Adipocyte (in vitro differentiated cells): ENCODE measurements around the gene TNN.
"Not testable (repeated sequence)": the region's sequence is repeated elsewhere in the genome, so short reads cannot be mapped to it uniquely, and the experiment has no call there.

Experiments
- DNase-seq: peaks from one replicate; pipeline ENCODE4 v3.0.0-alpha.2; 2015; ENCODE audit warnings: low read depth
- H3K27me3 ChIP-seq: replicated peaks from 2 replicates; pipeline ENCODE4 v1.7.0; 2013; ENCODE audit warnings: mild to moderate bottlenecking, low read length, moderate library complexity; ENCODE audit not compliant: control insufficient read depth, insufficient read depth
- H3K36me3 ChIP-seq: 2 replicates; pipeline ENCODE4 v1.7.0; 2013; ENCODE audit warnings: low read length, mild to moderate bottlenecking, moderate library complexity; ENCODE audit not compliant: control insufficient read depth, insufficient read depth, severe bottlenecking
- H3K4me1 ChIP-seq: 2 replicates; pipeline ENCODE4 v1.7.0; 2013; ENCODE audit warnings: mild to moderate bottlenecking, low read length, moderate library complexity; ENCODE audit not compliant: control insufficient read depth, insufficient read depth
- H3K4me3 ChIP-seq: 2 replicates; pipeline ENCODE4 v1.7.0; 2013; ENCODE audit warnings: mild to moderate bottlenecking, low read length, moderate library complexity
- H3K9ac ChIP-seq: 2 replicates; pipeline ENCODE4 v1.7.0; 2013; ENCODE audit warnings: mild to moderate bottlenecking, low read length, moderate library complexity
- H3K9me3 ChIP-seq: 2 replicates; pipeline ENCODE4 v1.7.0; 2013; ENCODE audit warnings: mild to moderate bottlenecking, low read length, moderate library complexity; ENCODE audit not compliant: control insufficient read depth

Gene TNN

DNA sequence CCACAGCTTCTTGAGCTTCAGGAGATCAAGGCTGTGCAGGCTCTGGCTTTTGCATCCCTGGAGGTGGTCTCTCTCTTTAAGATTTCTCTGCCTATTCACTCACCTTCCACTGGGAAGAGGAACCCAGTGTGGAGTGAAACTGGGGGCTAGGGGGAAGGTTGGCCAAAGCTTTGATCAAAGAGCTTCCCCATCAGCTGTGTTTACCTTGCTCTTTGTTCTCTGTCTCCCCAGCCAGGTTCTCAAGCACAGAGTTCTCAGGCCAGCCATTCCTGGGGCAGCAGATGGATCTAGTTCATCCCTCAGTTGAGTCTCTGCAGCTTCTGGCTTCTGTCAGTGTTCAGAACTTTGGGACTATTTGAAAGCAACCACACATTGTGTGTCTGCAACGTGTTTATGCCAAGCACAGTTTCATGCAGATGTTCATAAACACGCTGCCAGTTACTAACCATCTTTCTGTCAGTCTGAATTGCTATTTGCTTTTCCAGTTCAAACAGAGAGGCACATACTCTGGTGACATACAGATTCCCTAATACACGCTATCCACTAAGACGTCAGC is 27.2 kb upstream of the TNN start:
- Histone ChIP-seq H3K4me3 (no peak overlapping the region), H3K27me3 (no peaks in the 10 kb centered on the region), H3K36me3 (no peaks in the 10 kb centered on the region), H3K4me1 (no peaks in the 10 kb centered on the region), H3K9ac (no peak overlapping the region), H3K9me3 (no peaks in the 10 kb centered on the region)
- DNase-seq: no peak

DNA sequence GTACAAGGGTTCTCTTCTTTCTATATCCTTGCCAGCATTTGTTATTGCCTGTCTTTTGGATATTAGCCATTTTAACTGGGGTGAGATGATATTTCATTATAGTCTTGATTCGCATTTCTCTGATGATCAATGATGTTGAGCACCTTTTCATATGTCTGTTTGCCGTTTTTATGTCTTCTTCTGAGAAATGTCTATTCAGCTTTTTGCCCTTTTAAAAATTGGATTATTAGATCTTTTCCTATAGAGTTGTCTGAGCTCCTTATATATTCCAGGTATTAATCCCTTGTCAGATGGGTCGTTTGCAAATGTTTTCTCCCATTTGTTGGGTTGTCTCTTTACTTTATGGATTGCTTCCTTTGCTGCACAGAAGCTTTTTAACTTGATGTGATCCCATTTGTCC is 25.0 kb upstream of the TNN start:
- no peaks in the 10 kb centered on the region for H3K4me1 ChIP-seq
- no peaks in the 10 kb centered on the region for H3K9me3 ChIP-seq
- DNase-seq: no peak
- H3K9ac ChIP-seq: no peak overlapping the region
- H3K27me3 ChIP-seq: no peaks in the 10 kb centered on the region
- no peak overlapping the region for H3K4me3 ChIP-seq
- H3K36me3 ChIP-seq: no peaks in the 10 kb centered on the region

DNA sequence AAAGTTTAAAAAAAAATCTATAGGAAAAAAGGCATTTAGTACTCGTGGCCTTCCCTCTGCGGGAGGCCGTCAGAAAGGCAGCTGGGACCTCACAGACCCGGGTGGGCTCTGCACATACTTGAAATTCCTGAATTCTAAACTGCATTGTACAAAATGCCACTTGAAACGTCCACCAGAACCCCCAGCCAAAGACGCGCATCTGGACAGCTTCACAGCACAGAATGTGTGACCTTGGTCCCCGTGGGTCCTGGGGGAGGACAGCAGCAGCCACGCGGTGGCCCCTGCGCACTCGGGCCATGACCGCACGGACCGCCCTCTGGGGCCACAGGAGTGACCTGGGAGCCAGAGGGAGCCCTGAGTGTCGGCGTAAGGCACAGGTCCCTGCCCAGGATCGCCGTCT is 23.8 kb upstream of the TNN start:
- Histone ChIP-seq H3K9me3 (no peaks in the 10 kb centered on the region), H3K4me3 (no peak overlapping the region), H3K36me3 (no peaks in the 10 kb centered on the region), H3K4me1 (no peaks in the 10 kb centered on the region), H3K27me3 (no peaks in the 10 kb centered on the region), H3K9ac (no peak overlapping the region)
- no peak for DNase-seq

DNA sequence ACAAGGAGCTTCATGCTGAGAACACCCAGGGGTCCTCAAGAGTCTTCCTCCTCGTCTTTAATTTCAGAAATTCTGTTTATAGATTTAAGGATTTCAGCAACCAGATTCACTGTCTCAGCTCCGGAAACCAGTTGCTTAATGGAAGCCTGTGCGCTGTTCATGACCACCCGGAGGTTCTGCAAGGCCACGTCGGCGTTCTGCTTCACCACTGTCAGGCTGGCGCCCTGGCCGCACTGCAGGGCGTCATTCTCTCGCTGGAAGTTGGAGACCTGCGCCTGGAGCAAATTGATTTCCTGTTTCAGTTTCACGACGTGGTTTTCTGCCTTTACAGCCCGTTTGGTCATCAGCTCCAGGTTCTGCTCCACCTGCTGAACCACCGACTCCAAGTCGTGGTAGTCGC is 23.0 kb upstream of the TNN start:
- H3K9ac ChIP-seq, H3K4me3 ChIP-seq, H3K36me3 ChIP-seq, DNase-seq, H3K27me3 ChIP-seq, H3K4me1 ChIP-seq, H3K9me3 ChIP-seq: not testable (repeated sequence)

DNA sequence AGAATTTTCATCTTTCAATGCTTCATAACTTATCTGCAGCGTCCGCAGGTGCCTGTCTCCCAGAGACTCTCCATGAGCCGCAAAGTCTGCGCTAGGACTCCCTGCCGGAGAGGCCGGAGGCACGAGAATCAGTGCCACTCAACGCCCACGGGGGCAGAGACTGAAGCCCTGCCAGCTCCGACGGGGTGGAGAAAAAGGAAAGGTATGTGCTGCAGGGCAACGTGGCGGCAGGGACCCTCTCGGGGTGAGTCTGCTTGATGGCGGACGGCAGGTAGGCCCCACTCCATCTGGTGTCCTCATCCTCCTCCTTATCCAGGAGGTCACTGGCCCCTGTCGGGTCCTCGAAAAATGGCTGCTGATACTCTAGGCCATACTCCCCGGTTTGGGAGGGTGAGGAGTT is 22.5 kb upstream of the TNN start:
- no peak overlapping the region for H3K9ac ChIP-seq
- no peaks in the 10 kb centered on the region for H3K9me3 ChIP-seq
- DNase-seq: no peak

DNA sequence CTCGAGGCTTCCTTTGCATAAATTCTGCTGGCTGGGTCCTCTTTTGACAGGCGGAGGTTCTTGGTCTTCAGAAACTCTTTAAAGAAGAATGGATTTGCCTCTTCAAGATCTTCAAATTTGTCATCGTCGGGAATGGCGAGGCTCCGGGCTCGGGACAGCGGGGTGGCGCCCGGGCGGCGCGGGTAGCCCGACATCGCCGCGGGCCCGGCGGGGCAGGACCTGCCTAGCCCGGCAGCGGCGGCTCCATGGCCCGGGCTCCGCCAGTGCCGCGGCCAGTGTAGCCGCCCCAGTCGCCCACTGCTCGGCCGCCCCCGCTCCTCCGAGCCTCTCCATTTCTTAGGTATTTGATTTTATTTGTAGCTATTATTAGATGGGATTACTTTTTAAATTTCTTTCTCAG is 22.1 kb upstream of the TNN start:
- peaks cover 3% of the 10 kb centered on the region for H3K27me3 ChIP-seq
- DNase-seq: no peak
- no peak overlapping the region for H3K4me3 ChIP-seq
- H3K9ac ChIP-seq: no peak overlapping the region
- H3K9me3 ChIP-seq: no peaks in the 10 kb centered on the region
- no peaks in the 10 kb centered on the region for H3K4me1 ChIP-seq
- no peaks in the 10 kb centered on the region for H3K36me3 ChIP-seq

More for the DNA sequence above, 22.5 kb upstream of the TNN start:
- Histone ChIP-seq H3K4me3 (no peak overlapping the region), H3K4me1 (no peaks in the 10 kb centered on the region), H3K27me3 (peaks cover 3% of the 10 kb centered on the region), H3K36me3 (no peaks in the 10 kb centered on the region)

DNA sequence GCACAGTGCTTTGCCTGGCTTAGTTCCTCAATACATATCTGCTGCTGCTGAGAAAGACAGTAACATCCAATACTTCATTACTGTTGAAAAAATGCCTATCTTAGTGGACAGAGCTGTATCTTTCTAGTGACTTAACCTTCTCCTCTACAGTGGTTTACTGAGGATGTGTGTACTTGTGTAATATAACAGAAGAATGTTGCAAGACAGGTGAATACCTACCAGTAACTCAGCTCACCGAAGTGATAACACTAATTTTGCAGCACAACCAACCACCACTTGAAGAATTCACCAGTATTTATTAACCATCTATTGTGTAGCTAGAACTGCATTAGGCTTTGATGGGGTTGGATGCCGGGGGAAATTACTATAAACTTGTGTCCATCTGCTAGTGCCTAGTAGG is 16.6 kb upstream of the TNN start:
- Histone ChIP-seq H3K36me3 (no peaks in the 10 kb centered on the region), H3K9me3 (no peaks in the 10 kb centered on the region), H3K4me3 (no peak overlapping the region), H3K27me3 (peaks cover 3% of the 10 kb centered on the region), H3K9ac (no peak overlapping the region), H3K4me1 (no peaks in the 10 kb centered on the region)
- no peak for DNase-seq

DNA sequence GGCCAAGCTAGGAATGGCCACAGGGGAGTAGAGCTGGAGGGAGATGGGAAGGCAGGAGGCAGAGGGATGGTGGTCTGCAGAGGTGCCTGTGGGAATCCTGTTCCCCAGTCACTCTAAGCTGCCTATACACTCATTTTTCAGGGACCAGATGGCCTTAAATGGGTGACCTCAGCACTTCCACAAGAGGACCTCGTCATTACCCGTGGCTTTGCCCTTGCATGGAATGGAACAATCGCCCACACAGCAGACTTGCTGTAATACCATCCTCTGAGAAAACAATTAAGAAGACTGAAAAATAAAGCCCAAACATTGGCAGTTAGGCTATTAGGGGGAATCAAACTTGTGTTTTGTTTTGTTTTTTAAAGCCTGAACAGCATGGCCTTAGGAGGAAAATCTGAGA is 12.9 kb upstream of the TNN start:
- DNase-seq: no peak
- H3K9me3 ChIP-seq: no peaks in the 10 kb centered on the region
- H3K36me3 ChIP-seq: no peaks in the 10 kb centered on the region
- no peak overlapping the region for H3K4me3 ChIP-seq
- H3K4me1 ChIP-seq: no peaks in the 10 kb centered on the region
- H3K9ac ChIP-seq: no peak overlapping the region
- peaks cover under 1% of the 10 kb centered on the region for H3K27me3 ChIP-seq

DNA sequence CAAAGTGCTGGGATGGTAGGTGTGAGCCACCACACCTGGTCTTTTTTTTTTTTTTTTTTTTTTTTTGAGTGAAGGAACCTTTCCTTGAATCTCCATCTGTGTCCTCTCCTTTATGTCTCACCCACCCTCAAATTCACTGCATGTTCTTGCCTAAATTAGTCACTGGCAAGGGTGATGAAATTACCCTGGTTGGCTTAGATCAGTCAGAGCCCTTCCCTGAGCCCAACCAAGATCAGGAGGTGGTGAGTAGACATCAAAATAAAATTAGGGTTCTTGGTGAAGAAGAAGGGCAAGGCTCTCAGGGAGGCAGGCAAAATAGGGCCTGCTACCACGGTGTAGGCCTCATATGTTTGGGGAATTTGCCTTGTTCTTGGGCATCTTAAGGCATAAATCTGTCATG is 5.3 kb upstream of the TNN start:
- Histone ChIP-seq H3K9me3 (no peaks in the 10 kb centered on the region), H3K4me1 (peaks cover 4% of the 10 kb centered on the region), H3K4me3 (no peak overlapping the region), H3K9ac (no peak overlapping the region), H3K27me3 (peaks cover 8% of the 10 kb centered on the region), H3K36me3 (no peaks in the 10 kb centered on the region)
- no peak for DNase-seq

DNA sequence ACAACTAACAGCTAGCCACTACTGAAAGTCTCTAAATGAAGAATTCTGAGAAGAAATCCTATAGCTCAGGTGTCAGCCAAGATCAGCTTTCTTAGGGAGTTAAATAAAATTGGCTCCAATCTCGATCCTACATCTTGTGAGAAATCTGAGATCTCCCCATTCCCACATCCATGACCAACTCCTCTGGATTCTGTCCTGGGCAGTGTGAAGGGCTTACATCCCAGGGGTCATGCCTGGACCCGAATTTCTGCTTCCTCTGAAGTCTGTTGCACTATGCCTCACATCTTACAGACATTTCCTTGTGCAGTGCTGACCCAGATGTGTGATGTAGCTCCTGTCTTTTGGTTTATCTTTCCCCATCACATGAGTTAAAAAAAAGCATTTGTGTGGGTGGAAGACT is 4.8 kb upstream of the TNN start:
- Histone ChIP-seq H3K9ac (no peak overlapping the region), H3K4me3 (no peak overlapping the region), H3K27me3 (peaks cover 13% of the 10 kb centered on the region), H3K9me3 (no peaks in the 10 kb centered on the region), H3K36me3 (no peaks in the 10 kb centered on the region), H3K4me1 (peaks cover 4% of the 10 kb centered on the region)
- DNase-seq: no peak

DNA sequence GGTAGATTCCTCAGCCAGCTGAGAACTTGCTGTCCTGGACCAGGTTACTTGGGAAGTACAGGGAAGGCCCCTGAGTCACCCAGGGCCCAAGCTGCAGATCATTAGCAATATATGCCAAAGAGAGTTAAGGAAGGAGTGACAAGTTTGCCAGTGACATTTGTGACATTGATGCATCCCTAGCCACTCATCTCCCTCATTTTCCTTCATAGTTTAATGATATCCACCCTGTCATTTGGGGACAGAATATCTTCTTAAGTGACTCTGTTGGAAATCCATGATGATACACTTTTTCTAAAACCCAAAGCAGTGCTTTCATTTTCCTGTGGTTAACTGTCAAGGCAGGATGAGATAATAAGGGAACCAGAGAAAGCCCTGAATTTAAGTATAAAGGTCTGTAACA is 3.2 kb downstream of the TNN start:
- no peak overlapping the region for H3K4me3 ChIP-seq
- no peaks in the 10 kb centered on the region for H3K9me3 ChIP-seq
- H3K4me1 ChIP-seq: peaks cover 16% of the 10 kb centered on the region
- DNase-seq: no peak
- H3K36me3 ChIP-seq: no peaks in the 10 kb centered on the region
- no peak overlapping the region for H3K9ac ChIP-seq
- H3K27me3 ChIP-seq: peaks cover 41% of the 10 kb centered on the region

DNA sequence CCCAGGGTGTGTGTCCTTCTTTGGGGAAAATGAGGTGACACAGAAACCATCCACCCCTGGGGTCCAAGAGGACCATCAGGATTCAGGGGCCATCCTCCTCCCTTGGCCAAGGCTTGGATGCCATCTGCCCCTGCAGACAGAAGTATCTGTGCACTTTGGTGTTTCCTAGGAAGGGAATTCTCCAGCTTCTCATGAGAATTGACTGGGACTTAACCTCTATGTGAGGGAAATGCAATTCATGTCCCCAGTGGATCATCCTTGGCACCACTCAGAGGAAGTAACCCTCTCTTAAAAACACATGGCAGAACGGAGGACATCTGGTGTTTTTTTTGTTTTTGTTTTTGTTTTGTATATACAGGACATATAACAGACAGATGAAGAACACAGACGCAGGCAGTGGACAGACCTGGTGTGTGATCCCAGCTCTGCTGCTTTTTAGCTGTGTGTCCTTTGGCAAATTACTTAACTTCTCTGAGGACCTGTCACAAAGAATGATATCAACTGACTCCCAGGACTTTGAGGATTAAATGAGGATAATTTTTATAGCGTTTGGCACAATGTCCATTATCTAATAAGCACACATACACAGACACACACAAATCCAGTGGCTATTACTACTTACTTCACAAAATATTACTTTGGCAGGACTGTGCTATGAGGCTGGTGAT is 3.8 kb downstream of the TNN start:
- peaks cover 12% of the 10 kb centered on the region for H3K4me1 ChIP-seq
- no peak overlapping the region for H3K9ac ChIP-seq
- H3K36me3 ChIP-seq: no peaks in the 10 kb centered on the region
- H3K4me3 ChIP-seq: no peak overlapping the region
- peaks cover 43% of the 10 kb centered on the region for H3K27me3 ChIP-seq
- H3K9me3 ChIP-seq: no peaks in the 10 kb centered on the region
- DNase-seq: no peak
